ENCODE data around the gene GBGT1.

Gene GBGT1

GRCh38 chr9:133104718-133105460 lies 58.8 kb downstream of the GBGT1 start:
- in situ Hi-C loops (cut with MboI; ENCODE audit: low sequenced_read_pairs), result loop anchor here (5.0 kb wide), 1 partner anchor 42 kb away; no protein-coding TSS in a partner anchor

- in situ Hi-C loops (cut with MboI; ENCODE audit: low sequenced_read_pairs), result loop anchor here (5.0 kb wide), 1 partner anchor 43 kb away; no protein-coding TSS in a partner anchor
Observed at GRCh38 chr9:133103987-133104505, 59.7 kb downstream of the GBGT1 start.

DNA sequence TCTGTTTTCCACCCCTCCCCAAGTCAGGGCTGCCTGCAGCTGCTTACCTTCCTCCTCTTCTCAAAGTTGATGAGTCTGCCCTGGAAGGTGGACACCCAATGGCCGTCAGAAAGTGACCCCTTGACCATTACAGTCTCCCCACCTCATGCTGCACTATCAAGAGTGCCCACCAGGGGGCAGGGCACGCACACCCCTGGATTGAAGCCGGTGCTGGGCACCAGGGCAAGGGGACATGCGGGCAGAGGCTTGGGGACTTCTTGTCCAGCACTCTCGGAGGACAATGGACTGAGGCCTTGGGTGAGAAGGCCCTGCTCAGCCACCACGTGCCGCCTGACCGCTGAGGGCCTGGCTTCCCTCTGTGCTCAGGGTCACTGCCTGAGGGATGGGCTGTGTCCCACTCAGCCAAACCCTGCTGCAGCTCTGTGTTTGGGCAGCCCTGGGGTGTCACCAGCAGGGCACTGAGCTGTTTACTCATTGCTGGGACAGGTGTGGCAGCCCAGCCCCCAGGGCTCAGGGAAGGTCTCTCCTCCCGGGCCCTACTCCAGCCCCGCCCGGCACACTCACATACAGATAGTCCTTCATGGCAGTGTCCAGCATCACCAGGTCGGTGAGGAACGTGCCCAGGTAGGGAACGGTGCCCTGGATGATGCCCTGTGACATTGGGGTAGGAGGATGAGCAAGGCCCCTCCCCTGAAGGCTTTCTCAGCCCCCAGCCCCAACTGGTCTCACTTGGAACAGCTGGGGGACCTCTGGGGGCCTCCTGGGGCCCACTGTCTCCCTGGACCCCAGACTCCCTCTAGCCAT lies 60.3 kb downstream of the GBGT1 start:
- in situ Hi-C loops (cut with MboI; ENCODE audit: low sequenced_read_pairs), result loop anchor here (5.0 kb wide), 1 partner anchor 44 kb away; no protein-coding TSS in a partner anchor

Measured in HL-60/S4 (cell line).